Transverse colon (tissue), 4 donors: ENCODE measurements around the gene KAZALD1. TPM values are rescaled to one million over a fixed set of nuclear protein-coding genes. Genes with fewer than 3 reads are reported as not detected.
A peak's percentile ranks its signal among the peaks of the same experiment; 100 is the strongest.
"Not testable (repeated sequence)": the region's sequence is repeated elsewhere in the genome, so short reads cannot be mapped to it uniquely, and the experiment has no call there.

Experiments used
- DNase-seq: peaks from one replicate; pipeline ENCODE4 v3.0.0-alpha.2; 2019
- H3K27ac ChIP-seq, 4 donors: fragments of 200-600 bp; sonication (generic); 2 replicates each; pipeline ENCODE4 v1.5.1; 2016 to 2018; ENCODE audit warnings: inconsistent platforms in 4 of 4
- H3K27me3 ChIP-seq: fragments of 200-600 bp; sonication (generic); 2 replicates; pipeline ENCODE4 v1.5.1; 2017; ENCODE audit warnings: inconsistent platforms
- H3K36me3 ChIP-seq, 4 donors: fragments of 200-600 bp; sonication (generic); 2 replicates each; pipeline ENCODE4 v1.5.1; 2017 to 2019; ENCODE audit warnings: inconsistent platforms in 4 of 4
- H3K4me1 ChIP-seq, 4 donors: fragments of 200-600 bp; sonication (generic); 2 replicates each; pipeline ENCODE4 v1.5.1; 2017 to 2020; ENCODE audit warnings: inconsistent platforms in 4 of 4
- H3K4me3 ChIP-seq, 4 donors: fragments of 200-600 bp; sonication (generic); 1 replicate in 1 of 4; 2 replicates in 3 of 4; pipeline versions ENCODE4 v1.5.1 to v1.6.1; 2017 to 2019; ENCODE audit warnings: inconsistent platforms in 4 of 4
- H3K9me3 ChIP-seq, 2 donors: fragments of 200-600 bp; sonication (generic); 2 replicates each; pipeline ENCODE4 v1.5.1; 2017 to 2019; ENCODE audit warnings: inconsistent platforms in 2 of 2
- CTCF ChIP-seq, 5 experiments: fragments of 200-600 bp in 3 of 5; fragments of 450-650 bp in 2 of 5; sonication (generic) in 3 of 5; IDR thresholded peaks; 1 replicate in 2 of 5; 2 replicates in 3 of 5; pipeline ENCODE4 v1.5.1; 2016 to 2017; ENCODE audit warnings: antibody characterized with exemption in 5 of 5, inconsistent platforms in 3 of 5, mild to moderate bottlenecking in 2 of 5, moderate library complexity in 1 of 5
- EP300 ChIP-seq: sonication (generic); formaldehyde crosslinking; IDR thresholded peaks from one replicate; pipeline ENCODE4 v1.6.1; 2017; ENCODE audit warnings: antibody characterized with exemption, low read depth
- POLR2A ChIP-seq: fragments of 450-650 bp; IDR thresholded peaks from one replicate; pipeline ENCODE4 v1.6.1; 2016; ENCODE audit warnings: antibody characterized with exemption, mild to moderate bottlenecking, moderate library complexity
- POLR2AphosphoS5 ChIP-seq, 3 donors: sonication (generic); formaldehyde crosslinking; IDR thresholded peaks; one replicate each; pipeline ENCODE4 v1.6.1; 2016; ENCODE audit warnings: antibody characterized with exemption in 3 of 3
- WGBS, 2 donors: methylation state at CpG; one replicate each; pipeline ENCODE4 v1.1.5; 2018; ENCODE audit warnings: low coverage in 1 of 2; 5-methylcytosine and 5-hydroxymethylcytosine counted together
- in situ Hi-C, 4 donors: fragments of 200-750 bp; cut with MboI; loops; one replicate each; pipeline versions ENCODE4 v1.15.0 to v1.15.1; 2017; ENCODE audit warnings: low sequenced_read_pairs in 3 of 4, low pct_ligation_motif_present in 1 of 4, low pct_unique_long_range_greater_than_20kb in 1 of 4
- intact Hi-C: fragments of 100-400 bp; cut with DNase I; formaldehyde crosslinking; loops from one replicate; pipeline ENCODE4 v1.15.1; 2023; ENCODE audit warnings: low total_unique reads
- total RNA-seq, 4 donors: library from RNA; depleted of rRNA; stranded (reverse); fragments of >200 nt; gene quantifications; one replicate each; pipeline ENCODE4 v1.1.0, GENCODE V29; 2016

KAZALD1 gene
- total RNA-seq, 4 donors from 2014 or later = 3.8 to 18.8 (median 10.0) TPM

GRCh38 chr10:101031796-101032636, 29.8 kb upstream of the KAZALD1 start:
- Histone ChIP-seq H3K4me1 (peaks cover 10 to 29% (median 20%) of the 10 kb centered on the region in 4 donors), H3K9me3 (no peaks in the 10 kb centered on the region), H3K36me3 (no peaks in the 10 kb centered on the region), H3K4me3 (peak overlapping the region; percentile 50 to 76 (median 60)), H3K27me3 (no peaks in the 10 kb centered on the region), H3K27ac (peak overlapping the region; percentile 91 to 97 (median 95))
- intact Hi-C loops (no loop called here), in situ Hi-C loops (no loop called here)
- TF ChIP-seq CTCF (IDR thresholded peaks at IDR 0.05) (no peak), POLR2AphosphoS5 (IDR thresholded peaks at IDR 0.05) (peak in 2 of 3 donors; percentile 60 to 63), POLR2A (peak; percentile 59)
- peak; percentile 86 for DNase-seq
- WGBS, 2 donors = 0% methylated on average over 38 of the region's 47 CpGs; no CpG with 5 or more reads in 1 of the 2 donors

GRCh38 chr10:101032637-101033224, 29.1 kb upstream of the KAZALD1 start:
- DNase-seq = no peak
- Histone ChIP-seq H3K27ac (peak overlapping the region; percentile 91 to 97 (median 95)), H3K4me1 (peaks cover 10 to 29% (median 20%) of the 10 kb centered on the region in 4 donors), H3K27me3 (no peaks in the 10 kb centered on the region), H3K36me3 (peaks cover 0 to 6% (median 3%) of the 10 kb centered on the region in 4 donors), H3K4me3 (peak overlapping the region; percentile 50 to 76 (median 60)), H3K9me3 (no peaks in the 10 kb centered on the region)
- intact Hi-C loops (no loop called here), in situ Hi-C loops (no loop called here)
- WGBS, 2 donors = 14% methylated on average over 6 of the region's 6 CpGs; no CpG with 5 or more reads in 1 of the 2 donors
- peak in 2 of 3 donors; percentile 3 to 28 for TF ChIP-seq POLR2AphosphoS5 (IDR thresholded peaks at IDR 0.05)
- no peak for TF ChIP-seq EP300

GRCh38 chr10:101033276-101033675, 28.5 kb upstream of the KAZALD1 start:
- no peak for DNase-seq
- no peak for TF ChIP-seq POLR2A
- no peak for TF ChIP-seq CTCF (IDR thresholded peaks at IDR 0.05)
- no peak for TF ChIP-seq EP300
- peak overlapping the region; percentile 91 to 97 (median 95) for H3K27ac ChIP-seq
- 75 to 100% methylated on average over 2 to 3 of the region's 3 CpGs for WGBS, 2 donors
- peak overlapping the region in 1 of 4 donors; percentile 76 for H3K4me3 ChIP-seq
- H3K36me3 ChIP-seq = peaks cover 0 to 8% (median 3%) of the 10 kb centered on the region in 4 donors
- no peaks in the 10 kb centered on the region for H3K27me3 ChIP-seq
- H3K4me1 ChIP-seq = peaks cover 10 to 29% (median 20%) of the 10 kb centered on the region in 4 donors
- H3K9me3 ChIP-seq = no peaks in the 10 kb centered on the region
- intact Hi-C loops = no loop called here
- in situ Hi-C loops = no loop called here

- H3K4me1 ChIP-seq = peaks cover 10 to 29% (median 20%) of the 10 kb centered on the region in 4 donors
- DNase-seq, H3K36me3 ChIP-seq, intact Hi-C loops, H3K27me3 ChIP-seq, H3K27ac ChIP-seq, H3K4me3 ChIP-seq, in situ Hi-C loops, H3K9me3 ChIP-seq: not testable (repeated sequence)
- 89% methylated on average over 4 of the region's 4 CpGs; no CpG with 5 or more reads in 1 of the 2 donors for WGBS, 2 donors
Observed at GRCh38 chr10:101034404-101034803, 27.4 kb upstream of the KAZALD1 start.

- H3K36me3 ChIP-seq = peaks cover 0 to 8% (median 3%) of the 10 kb centered on the region in 4 donors
- no peak overlapping the region for H3K4me3 ChIP-seq
Observed at GRCh38 chr10:101035314-101035713, 26.5 kb upstream of the KAZALD1 start.

More at GRCh38 chr10:101035314-101035713, 26.5 kb upstream of the KAZALD1 start:
- intact Hi-C loops (no loop called here), in situ Hi-C loops (no loop called here)
- TF ChIP-seq POLR2A (no peak), POLR2AphosphoS5 (IDR thresholded peaks at IDR 0.05) (no peak), CTCF (IDR thresholded peaks at IDR 0.05) (no peak)
- no peaks in the 10 kb centered on the region for H3K27me3 ChIP-seq
- 95% methylated on average over 6 of the region's 7 CpGs; no CpG with 5 or more reads in 1 of the 2 donors for WGBS, 2 donors
- H3K4me1 ChIP-seq = peaks cover 10 to 26% (median 20%) of the 10 kb centered on the region in 4 donors
- H3K27ac ChIP-seq = no peak overlapping the region
- no peaks in the 10 kb centered on the region for H3K9me3 ChIP-seq
- DNase-seq = no peak
